ENCODE measurements around the gene NCOR1.

The NCOR1 gene

DNA sequence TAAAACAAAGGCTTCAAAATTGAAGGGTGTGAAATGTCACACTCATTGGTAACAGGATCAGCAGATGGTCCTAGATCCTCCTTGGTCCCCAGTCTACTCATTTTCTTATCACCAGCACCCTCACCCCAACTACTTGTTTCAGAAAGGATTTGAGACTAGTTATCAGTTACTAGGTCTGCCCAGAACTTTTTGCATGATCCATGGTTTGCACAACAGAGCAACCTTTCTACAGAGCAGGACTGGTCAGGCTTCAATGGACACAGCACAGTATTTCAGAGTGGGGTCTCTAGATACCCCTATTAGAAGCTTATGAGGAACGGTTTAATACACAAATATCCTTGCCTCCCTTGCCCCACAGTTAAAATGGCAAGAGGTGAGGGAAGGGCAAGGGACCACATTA, 190.1 kb downstream of the NCOR1 start:
- DNase-seq: no peak

DNA sequence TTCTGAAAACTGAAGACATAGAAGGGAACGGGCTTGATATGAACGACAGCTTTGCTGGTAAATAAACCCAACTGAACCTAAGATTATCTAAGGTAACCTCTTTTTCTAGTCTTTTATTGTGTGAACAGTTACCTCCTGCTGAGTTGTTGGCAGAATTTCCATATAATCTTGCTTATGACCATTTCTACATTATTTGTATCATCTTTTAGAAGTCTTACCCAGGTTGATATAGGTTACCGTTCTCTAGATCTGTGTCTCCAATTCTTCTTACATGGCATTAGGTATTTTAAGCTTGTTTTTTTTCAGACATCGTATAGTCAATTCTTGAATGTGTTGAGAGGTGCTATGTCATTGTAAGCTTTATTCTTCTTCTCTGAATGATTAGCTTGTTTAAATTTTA, 191.5 kb downstream of the NCOR1 start:
- DNase-seq: no peak

DNA sequence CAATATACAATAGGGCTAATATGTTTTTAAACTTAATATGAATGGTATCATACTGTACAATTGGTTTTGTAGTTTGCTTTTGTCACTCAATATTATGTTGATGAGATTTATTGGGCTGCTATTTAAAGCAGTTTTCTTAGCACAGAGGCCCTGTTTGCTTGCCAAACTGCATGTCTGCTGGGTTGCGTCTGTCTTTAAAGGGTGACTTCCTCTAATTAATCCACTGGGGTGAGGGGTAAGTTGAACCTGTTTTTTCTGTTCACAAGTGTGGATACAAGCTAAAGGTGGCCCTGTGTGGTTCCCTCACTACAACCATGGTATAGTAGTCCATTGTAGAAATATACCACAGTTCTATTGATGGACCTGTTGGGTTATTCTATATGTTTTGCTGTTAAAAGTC, 196.0 kb downstream of the NCOR1 start:
- DNase-seq: no peak

DNA sequence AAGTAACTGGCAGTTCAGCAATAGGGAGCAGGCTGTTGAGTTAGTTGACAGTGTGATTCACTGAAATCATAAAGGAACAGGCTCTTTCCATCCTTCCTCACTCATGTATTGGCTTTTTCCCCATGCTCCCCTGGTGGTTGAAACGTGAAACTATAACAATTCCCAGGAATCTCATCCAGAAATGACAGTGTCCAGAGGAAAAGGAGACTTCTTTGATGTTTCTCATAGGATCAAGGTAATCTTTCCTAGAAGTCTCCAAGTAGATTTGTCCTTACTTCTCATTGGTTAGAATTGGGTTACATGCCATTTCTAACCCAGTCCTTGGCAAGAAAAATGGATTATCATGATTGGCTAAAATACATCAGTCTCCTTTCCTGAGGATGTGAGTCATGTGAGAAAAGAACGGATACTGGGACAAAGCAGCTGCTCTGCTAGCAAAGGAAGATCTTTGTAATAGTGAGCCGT, 201.4 kb downstream of the NCOR1 start:
- no peak for DNase-seq

DNA sequence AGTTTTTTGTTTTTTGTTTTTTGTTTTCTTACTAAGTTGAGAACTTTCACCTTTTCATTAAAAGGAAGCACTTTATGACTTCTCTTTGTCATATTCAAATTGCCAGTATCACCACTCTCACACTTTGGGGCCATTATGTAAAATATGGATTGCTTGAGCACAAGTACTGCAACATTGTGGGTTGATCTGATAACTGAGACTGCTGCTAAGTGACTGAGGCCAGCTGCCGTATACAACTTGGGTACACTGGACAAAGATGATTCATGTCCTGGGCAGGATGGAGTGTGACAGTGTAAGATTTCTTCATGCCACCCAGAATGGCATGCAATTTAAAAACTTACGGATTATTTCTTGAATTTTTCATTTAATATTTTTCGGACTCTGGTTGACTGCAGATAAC, 207.9 kb downstream of the NCOR1 start:
- no peak for DNase-seq

DNA sequence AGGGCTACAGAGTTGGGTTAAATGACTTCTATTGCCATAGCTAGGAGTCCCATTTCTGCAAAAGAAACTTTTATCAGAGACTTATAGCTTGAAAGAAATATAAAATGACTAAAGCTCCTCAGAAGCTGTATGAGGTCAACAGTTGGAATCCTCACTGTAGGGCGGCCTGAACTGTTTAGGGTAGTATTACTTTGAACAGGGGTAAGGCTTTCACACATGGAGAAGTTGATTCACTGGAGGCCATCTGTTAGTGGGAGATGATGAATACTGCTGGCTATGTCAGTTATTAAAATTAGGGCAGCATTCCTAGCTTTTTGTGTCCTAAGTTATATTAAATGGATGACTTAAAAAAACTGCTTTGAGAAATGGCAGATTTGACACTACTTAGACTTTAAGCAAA, 209.7 kb downstream of the NCOR1 start:
- no peak for DNase-seq

DNA sequence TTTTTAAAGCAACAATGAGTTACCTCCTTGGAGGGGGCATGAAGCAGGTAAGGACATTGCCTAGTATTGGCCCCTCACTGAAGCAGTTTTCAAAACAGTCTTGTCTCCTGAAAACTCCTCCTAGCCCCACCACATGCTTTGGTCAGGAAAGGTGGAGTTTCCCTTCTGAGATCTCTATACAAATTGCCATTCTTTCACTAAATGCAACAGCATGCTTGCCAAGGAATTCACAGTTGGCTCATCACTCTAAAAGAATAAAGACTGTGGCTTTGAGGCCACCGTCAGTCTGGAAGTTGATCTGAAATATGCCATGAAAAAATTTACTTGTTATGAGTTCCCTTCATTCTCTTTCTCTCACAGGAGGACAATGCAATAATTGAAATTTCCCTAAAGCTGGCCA, 211.5 kb downstream of the NCOR1 start:
- DNase-seq: no peak

DNA sequence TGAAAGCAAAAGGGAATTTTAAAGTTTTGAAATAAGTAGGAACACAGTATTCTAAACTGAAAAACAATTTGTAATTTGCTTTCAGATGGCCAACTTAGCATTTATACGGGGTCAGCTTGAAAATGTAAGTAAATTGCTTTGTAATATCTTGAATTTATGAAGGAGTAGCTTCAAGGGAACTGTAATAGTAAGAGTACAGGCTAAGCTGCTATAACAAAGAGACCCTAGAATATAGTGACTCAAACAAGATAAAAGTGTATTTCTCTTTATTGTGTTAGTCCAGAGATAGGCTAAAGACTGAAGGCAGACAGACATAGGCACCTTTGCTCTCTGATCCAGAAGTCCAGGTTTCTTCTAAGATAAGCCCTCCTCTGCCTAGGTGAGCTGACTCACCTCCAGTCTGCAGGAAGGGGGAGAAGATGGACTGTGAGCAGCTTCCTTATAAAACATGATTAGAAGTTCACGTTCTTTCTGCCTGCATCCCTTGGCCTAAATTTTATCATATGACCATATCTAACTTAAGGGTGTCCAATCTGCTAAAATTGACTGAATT, 212.6 kb downstream of the NCOR1 start:
- no peak for DNase-seq

DNA sequence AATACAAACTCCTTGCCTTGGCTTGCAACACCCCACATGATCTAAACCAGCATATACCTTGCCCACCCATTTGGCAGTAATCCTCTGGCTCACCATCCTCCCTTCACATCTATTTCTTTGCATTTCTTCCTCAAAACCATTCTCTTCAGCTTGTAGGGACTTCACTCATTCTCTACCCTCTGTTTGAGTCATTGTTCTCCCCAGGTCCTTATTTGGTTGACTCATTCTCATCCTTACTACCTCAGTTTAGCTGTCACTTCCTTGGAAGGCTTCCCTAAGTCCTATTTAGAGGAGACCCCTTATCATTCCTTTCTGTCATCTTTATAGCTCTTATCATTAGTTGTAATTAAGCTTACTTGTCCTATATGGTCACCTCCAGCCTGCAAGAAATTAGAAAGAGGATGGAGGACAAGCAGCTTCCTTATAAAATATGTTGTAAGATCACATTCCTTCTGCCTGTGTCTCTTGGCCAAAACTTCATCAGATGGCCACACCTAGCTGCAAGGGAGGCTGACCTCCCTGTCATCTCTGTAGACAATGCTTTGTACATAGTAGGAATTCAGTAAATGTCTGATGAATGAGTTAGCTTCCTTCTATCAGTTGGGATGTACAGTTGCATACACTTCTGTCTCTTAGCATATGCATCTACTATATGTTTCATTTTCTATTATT, 214.0 kb downstream of the NCOR1 start:
- DNase-seq: no peak

DNA sequence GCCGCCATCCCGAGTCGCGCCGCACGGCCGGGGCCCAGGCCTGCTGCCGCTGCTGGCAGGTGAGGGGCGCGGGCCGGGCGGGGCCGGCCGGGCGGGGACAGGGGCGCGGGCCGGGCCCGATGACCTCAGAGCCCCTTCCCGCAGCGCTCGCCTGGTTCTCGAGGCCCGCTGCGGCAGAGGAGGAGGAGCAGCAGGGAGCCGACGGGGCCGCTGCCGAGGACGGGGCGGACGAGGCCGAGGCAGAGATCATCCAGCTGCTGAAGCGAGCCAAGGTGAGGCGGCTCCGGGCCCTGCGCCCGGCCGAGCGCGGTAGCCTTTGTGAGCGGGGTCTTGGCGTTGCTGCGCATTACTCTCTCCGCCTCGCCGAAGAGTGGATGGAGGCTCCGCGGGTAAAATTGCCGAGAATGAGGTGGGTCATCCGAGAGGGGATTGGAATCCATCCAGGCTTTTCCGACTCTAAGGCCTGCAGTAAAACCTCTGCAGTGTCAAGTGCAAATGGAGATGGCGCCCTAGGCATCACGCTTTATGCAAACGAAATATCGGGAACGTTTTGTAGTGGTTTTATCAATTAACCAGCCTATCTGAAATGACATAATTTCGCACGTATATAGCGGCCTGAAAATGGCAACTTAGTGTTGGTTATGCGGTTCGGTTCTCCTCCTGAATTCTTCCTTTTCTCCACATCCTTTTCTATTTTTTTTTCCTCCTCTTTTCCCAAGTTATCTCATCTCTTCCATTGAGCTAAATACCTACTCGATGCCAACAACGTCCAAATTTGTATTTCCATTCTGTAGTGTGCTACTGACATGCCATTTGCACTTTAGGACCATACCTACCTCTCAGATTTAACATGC, 215.1 kb downstream of the NCOR1 start:
- DNase-seq: peak in 1 of 2 donors; percentile 32

DNA sequence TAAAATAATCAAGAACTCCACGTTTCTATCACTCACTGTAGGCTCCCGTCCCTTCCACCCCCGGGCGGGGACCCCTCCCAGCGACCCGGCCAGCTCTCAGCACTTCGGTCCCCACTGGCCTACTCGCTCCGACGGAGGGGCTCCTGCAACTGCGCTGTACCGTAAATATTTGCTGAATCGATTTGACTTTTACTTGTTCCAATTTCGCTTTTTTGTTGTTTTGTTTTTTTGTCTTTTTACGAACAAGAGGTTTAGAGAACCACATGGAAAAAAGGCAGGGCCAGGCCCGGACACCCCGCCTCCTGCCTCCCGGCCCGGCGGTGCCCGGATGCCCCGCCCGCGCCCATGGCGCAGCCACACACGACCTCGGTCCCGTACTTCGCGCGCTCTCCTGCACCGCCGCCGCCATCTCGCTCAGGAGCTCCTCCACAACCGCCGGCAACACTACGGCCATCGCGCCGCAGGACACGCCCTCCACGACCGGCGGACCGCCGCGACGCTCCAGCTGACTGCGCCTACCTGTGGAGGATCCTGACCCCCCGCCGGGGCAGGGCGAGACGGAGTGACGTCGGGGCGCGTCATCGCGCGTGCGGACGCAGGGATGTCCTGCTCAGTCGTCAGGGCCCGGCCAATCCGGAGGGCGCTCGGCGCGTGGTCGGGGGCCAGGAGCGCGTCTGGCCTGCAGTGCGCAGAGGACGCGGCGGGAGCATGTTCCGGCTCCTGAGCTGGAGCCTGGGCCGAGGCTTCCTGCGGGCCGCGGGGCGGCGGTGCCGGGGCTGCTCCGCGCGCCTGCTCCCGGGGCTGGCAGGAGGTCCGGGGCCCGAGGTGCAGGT, 216.0 kb downstream of the NCOR1 start, which contains the start of the genes TTC19 and ZSWIM7:
TTC19 (plus strand) TSS at position 684 of the 833 bp plus-strand sequence; CDS start at position 709, 25 bp downstream.
ZSWIM7 (minus strand) TSS at position 564 of the 833 bp plus-strand sequence; CDS start at position 454, 110 bp downstream.
- DNase-seq: peak; percentile 92

DNA sequence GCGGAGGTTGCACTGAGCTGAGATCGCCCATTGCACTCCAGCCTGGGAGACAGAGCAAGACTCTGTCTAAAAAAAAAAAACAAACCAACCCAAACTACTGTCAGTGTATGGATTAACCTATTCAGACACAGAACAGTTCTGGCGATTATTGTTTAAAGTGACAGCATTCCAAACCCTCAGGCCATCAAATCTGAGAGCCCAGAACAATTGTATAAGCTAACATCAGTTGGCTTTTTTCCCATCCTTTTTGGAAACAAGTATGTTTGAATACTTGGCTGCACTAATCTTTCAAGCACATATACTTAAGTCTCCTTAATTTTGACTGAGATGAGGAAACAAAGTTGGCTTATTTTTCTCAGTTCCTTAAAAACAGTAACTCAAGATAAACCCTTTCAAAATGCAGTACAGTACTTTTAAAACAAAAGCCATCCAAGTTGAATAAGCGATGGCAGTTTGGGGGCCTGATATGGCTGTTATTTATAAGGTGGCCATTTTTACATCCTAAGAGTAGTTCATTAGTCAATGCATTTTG, 217.2 kb downstream of the NCOR1 start:
- DNase-seq: no peak

DNA sequence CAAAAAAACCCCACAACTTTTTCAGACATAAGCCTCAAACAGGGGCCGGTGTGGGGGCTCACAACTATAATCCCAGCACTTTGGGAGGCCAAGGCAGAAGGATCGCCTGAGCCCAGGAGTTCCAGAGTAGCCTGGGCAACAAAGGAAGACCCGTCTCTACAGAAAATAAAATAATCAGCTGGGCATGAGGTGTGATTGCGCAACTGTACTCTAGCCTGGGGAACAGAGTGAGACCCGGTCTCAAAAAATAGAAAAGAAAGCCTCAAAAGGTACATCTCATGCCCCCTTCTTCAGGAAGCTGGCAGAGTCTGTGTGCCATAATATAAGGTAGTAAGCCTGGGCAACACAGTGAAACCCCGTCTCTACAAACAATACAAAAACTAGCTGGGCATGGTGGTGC, 219.0 kb downstream of the NCOR1 start:
- no peak for DNase-seq

DNA sequence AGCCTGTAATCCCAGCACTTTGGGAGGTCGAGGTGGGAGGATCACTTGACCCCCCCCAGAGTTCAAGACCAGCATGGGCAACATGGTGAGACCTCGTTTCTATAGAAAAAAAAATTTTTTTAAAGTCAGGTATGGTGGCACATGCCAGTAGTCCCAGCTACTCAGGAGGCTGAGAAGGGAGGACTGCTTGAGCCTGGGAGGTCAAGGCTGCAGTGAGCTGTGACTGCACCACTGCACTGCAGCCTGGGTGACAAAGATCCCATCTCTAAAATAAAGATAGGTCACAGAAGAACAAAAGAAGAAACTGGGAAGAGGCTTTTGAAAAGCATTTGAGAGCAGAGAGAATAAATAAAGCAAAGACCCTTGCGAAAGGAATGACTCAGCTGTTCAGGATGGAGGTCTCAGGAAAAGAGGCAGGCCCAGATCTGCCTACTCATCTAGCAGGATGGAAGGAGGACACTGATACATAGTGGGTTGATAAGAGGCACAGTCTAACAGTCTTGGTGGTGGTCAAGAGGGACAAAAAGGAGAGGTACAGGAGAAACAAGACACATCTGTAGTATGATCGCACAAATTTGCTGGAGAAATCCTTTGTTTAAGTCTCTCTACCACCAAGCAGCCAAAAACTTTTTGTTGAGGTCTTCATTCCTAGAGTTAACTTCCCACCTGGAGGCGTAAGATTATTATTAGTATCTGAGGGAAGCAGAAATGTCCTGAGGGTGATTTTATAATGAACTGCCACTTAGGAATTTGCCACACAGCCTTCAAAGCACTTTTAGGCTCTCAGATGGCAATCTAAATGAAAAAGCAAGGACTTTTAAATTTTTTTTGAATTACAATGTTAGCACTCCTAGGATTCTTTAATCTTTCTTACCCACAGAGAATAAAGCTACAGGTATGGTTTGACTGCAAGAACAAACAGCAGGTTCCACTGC, 233.4 kb downstream of the NCOR1 start:
- DNase-seq: no peak

DNA sequence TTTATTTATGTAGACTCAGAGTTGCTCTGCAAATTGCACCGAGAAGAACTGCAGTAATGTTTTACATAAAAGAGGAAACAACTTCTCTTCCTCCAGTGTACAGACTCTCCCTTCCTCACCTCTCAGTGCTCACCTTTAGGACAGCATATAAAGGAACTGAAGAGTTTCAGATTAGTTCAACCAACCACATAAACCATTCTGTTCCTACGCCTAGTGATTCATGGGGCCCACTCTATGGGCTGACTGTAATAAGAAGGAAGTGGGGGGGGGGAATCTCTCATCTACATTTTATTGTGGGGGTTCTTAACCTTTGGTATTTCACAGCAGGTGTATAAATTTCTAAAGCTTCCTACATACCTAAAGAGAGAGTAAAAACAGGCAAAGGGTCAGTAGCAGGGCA, 234.1 kb downstream of the NCOR1 start:
- no peak for DNase-seq

All from CD4-positive, alpha-beta T cell treated with Interleukin-4 for 1 hour (primary cell).